Measurements from ENCODE around the gene PRTG.
"Not testable (repeated sequence)": the region's sequence is repeated elsewhere in the genome, so short reads cannot be mapped to it uniquely, and the experiment has no call there.

Gene PRTG

GRCh38 chr15:55741833-55742497 lies 987 bp downstream of the PRTG start:
- no peak for DNase-seq (ENCODE audit: low spot score)

GRCh38 chr15:55740981-55741832 lies 1.7 kb downstream of the PRTG start:
- DNase-seq (ENCODE audit: low spot score) = no peak

- no peak for DNase-seq (ENCODE audit: low spot score)
Measured at GRCh38 chr15:55740359-55740878, 2.5 kb downstream of the PRTG start.

GRCh38 chr15:55739641-55740040 lies 3.3 kb downstream of the PRTG start:
- DNase-seq (ENCODE audit: low spot score) = no peak

GRCh38 chr15:55738715-55739114 lies 4.2 kb downstream of the PRTG start:
- DNase-seq (ENCODE audit: low spot score) = no peak

- DNase-seq (ENCODE audit: low spot score) = no peak
Measured at GRCh38 chr15:55737373-55737772, 5.6 kb downstream of the PRTG start.

- no peak for DNase-seq (ENCODE audit: low spot score)
Measured at GRCh38 chr15:55736756-55737155, 6.2 kb downstream of the PRTG start.

GRCh38 chr15:55734641-55735040 lies 8.3 kb downstream of the PRTG start:
- no peak for DNase-seq (ENCODE audit: low spot score)

- DNase-seq (ENCODE audit: low spot score) = not testable (repeated sequence)
Measured at GRCh38 chr15:55733461-55733860, 9.5 kb downstream of the PRTG start.

- DNase-seq (ENCODE audit: low spot score) = no peak
Measured at GRCh38 chr15:55721554-55722185, 21.3 kb downstream of the PRTG start.

GRCh38 chr15:55715355-55716076 lies 27.4 kb downstream of the PRTG start:
- no peak for DNase-seq (ENCODE audit: low spot score)

- no peak for DNase-seq (ENCODE audit: low spot score)
Measured at GRCh38 chr15:55714064-55714463, 28.9 kb downstream of the PRTG start.

- DNase-seq (ENCODE audit: low spot score) = no peak
Measured at GRCh38 chr15:55712363-55712762, 30.6 kb downstream of the PRTG start.

- no peak for DNase-seq (ENCODE audit: low spot score)
Measured at GRCh38 chr15:55710286-55710685, 32.7 kb downstream of the PRTG start.

- no peak for DNase-seq (ENCODE audit: low spot score)
Measured at GRCh38 chr15:55709458-55709857, 33.5 kb downstream of the PRTG start.

- no peak for DNase-seq (ENCODE audit: low spot score)
Measured at GRCh38 chr15:55708720-55709119, 34.2 kb downstream of the PRTG start.

GRCh38 chr15:55707951-55708350 lies 35.0 kb downstream of the PRTG start:
- no peak for DNase-seq (ENCODE audit: low spot score)

- DNase-seq (ENCODE audit: low spot score) = no peak
Measured at GRCh38 chr15:55707518-55707917, 35.4 kb downstream of the PRTG start.

GRCh38 chr15:55703873-55704301 lies 39.1 kb downstream of the PRTG start:
- no peak for DNase-seq (ENCODE audit: low spot score)

GRCh38 chr15:55700876-55701275 lies 42.1 kb downstream of the PRTG start:
- DNase-seq (ENCODE audit: low spot score) = no peak

- DNase-seq (ENCODE audit: low spot score) = no peak
Measured at GRCh38 chr15:55698653-55699052, 44.3 kb downstream of the PRTG start.

GRCh38 chr15:55696221-55696620 lies 46.7 kb downstream of the PRTG start:
- no peak for DNase-seq (ENCODE audit: low spot score)

All from RKO (cell line).